Activated CD8-positive, alpha-beta memory T cell treated with anti-CD3 and anti-CD28 coated beads, Interleukin-2, amount 10 ng/mL, durations not matched to agents 7 days and 5 days (primary cell): ENCODE data around the gene KIRREL3. TPM values are rescaled to one million over a fixed set of nuclear protein-coding genes. Genes with fewer than 3 reads are reported as not detected.

ENCODE experiments used
- ATAC-seq: fragments of 150-1000 bp; cut with Tn5 transposase; one replicate; pipeline ENCODE4 v1.10.0; 2021; ENCODE audit warnings: moderate library complexity
- CTCF ChIA-PET: fragments of 350-600 bp; sonication (Branson Sonifier 250); formaldehyde crosslinking; loops from one replicate; lab custom pipeline; 2021; ENCODE audit warnings: antibody characterized with exemption; lab: Charles Lee
- DNase-seq: peaks from one replicate; pipeline ENCODE4 v3.0.0-alpha.2; 2020
- H3K27ac Mint-ChIP-seq: one replicate; pipeline ENCODE4 v1.8.0; 2021; ENCODE audit warnings: mild to moderate bottlenecking, mixed read lengths
- H3K27me3 Mint-ChIP-seq: one replicate; pipeline ENCODE4 v1.8.0; 2021; ENCODE audit warnings: mixed read lengths
- H3K36me3 Mint-ChIP-seq: one replicate; pipeline ENCODE4 v1.8.0; 2021; ENCODE audit warnings: mild to moderate bottlenecking, mixed read lengths
- H3K4me1 Mint-ChIP-seq: one replicate; pipeline ENCODE4 v1.8.0; 2021; ENCODE audit warnings: mixed read lengths
- H3K4me3 Mint-ChIP-seq: one replicate; pipeline ENCODE4 v1.8.0; 2021; ENCODE audit warnings: mild to moderate bottlenecking, moderate library complexity, mixed read lengths
- H3K9me3 Mint-ChIP-seq: one replicate; pipeline ENCODE4 v1.8.0; 2022; ENCODE audit warnings: low read depth, mixed read lengths
- total RNA-seq, 2 experiments: library from RNA; stranded (reverse); gene quantifications; one replicate each; pipeline ENCODE4 v1.2.3, GENCODE V29; 2021

Gene KIRREL3
- total RNA-seq, 2 experiments from 2014 or later = not detected

DNA sequence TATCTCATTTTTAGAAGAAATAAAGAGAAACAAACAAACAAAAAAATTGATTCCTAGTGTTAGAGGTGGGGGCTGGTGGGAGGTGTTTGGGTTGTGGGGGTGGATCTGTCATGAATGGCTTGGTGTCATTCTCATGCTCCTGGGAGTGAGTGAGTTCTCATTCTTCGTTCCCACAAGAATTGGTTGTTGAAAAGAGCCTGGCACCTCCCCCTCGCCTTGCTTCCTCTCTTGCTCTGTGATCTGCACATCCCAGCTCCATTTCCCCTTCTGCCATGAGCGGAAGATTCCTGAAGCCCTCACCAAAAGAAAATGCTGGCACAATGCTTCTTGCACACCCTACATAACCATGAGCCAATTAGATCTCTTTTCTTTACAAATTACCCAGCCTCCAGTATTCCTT, 367.2 kb downstream of the KIRREL3 start:
- ATAC-seq (no peak), DNase-seq (no peak)
- Mint-ChIP-seq H3K4me3 (no peak overlapping the region), H3K4me1 (no peaks in the 10 kb centered on the region), H3K9me3 (no peaks in the 10 kb centered on the region), H3K27me3 (peaks cover 8% of the 10 kb centered on the region), H3K36me3 (no peaks in the 10 kb centered on the region), H3K27ac (no peak overlapping the region)
- CTCF ChIA-PET = no interaction called here

DNA sequence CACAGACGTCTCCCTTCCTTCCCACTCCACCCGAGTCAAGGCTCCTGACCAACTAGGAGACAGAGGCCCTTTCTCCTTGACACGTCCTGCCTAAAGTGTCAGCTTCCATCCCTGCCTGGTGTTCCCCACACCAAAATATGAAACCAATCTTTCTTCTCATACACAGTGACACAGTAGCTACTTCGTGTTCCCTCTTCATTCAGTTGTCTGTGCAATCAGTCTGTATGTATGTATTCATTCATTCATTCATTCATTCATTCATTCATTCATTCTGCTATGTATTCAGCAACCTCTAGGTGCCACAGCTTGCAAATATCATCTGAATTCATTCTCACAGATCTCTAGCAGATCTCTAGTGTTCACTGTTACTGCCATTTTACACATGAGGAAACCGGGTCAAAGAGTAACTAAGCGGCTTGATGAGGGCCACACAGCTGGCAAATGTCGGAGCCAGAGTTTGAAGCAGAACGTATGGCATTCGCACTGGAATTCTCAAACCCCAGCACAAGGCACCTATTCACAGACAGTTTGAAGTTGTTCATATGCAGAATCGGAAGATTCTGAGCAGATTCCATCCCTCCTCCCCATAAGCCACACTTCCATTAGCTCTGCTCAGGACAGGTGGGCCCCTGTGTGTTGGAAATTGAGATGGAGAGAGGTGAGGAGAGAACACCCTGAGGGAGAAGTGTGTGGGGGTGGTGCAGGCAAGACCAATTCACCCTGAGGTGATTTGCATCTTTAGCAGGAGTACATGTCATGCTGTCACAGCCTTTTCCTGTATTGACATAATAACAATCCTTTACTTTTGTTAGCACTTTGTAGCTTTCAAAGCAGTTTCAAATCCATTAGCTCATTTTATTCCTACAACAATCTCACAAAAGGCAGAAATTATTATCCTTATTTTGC, 369.4 kb downstream of the KIRREL3 start:
- no peaks in the 10 kb centered on the region for H3K36me3 Mint-ChIP-seq
- H3K27ac Mint-ChIP-seq = no peak overlapping the region
- DNase-seq (no peak), ATAC-seq (no peak)
- no peak overlapping the region for H3K4me3 Mint-ChIP-seq
- CTCF ChIA-PET = no interaction called here
- H3K27me3 Mint-ChIP-seq = no peaks in the 10 kb centered on the region
- H3K4me1 Mint-ChIP-seq = no peaks in the 10 kb centered on the region
- no peaks in the 10 kb centered on the region for H3K9me3 Mint-ChIP-seq

DNA sequence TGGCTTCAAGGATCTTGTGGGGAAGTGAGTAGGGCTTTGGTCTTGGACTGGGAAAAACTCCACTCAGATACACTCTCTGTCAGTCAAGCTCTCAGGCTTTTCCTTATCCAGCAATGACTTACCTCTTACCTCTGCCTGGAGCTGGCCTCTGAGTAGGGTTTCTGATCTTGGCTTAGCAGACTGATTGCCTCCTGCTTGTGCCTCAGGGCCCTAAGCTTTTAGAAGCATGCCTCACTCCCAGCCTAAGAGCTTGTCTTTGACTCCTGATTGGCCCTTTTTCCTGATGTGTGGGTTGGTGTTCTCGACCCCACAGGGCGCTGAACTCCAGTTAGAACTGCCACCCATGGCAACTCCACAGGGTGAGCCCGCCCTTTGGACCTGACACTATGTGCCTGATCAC, 370.1 kb downstream of the KIRREL3 start:
- no peak overlapping the region for H3K4me3 Mint-ChIP-seq
- no peaks in the 10 kb centered on the region for H3K4me1 Mint-ChIP-seq
- no peak for ATAC-seq
- H3K9me3 Mint-ChIP-seq = no peaks in the 10 kb centered on the region
- CTCF ChIA-PET = no interaction called here
- no peak for DNase-seq
- H3K36me3 Mint-ChIP-seq = no peaks in the 10 kb centered on the region
- H3K27ac Mint-ChIP-seq = no peak overlapping the region
- no peaks in the 10 kb centered on the region for H3K27me3 Mint-ChIP-seq

DNA sequence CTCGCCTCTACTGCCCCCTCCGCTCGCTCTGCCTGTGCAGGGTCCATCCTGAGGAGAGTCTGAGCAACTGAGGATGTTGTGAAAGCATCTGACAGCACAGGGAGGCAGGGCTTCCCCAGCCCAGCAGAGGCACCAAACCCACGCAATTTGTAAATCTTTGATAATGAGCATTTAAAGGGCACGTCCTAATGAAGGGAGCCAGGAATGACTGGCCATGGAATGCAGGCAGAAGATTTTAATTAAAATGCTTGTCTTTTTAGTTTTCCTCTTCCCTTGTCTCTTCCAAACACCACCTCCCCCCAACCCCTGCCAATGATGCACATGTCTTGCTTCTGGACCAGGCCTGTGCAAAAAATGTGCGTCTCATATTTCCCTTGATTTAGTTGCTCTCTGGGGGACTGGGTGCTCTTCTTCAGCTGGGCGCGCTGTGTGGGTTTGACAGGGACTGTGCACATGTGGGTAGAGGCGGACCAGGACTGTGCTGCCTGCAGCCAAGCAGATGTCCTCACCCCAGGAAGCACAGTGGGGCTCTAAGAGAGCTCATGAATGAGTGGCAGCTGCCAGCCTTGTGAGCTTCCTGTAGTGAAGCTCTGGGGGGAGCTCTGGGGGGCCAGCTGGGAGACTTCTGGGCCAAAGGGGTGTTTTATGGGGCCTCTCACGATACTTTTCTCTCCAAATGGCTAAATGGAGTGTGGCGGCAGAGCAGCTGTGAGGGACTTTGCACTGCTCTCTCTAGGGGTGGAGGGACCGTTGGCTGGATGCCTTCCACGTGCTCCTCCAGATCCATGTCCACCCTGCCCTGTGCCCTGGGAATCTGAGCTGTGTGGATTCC, 371.6 kb downstream of the KIRREL3 start:
- no peak for ATAC-seq
- peaks cover 1% of the 10 kb centered on the region for H3K27me3 Mint-ChIP-seq
- no peak overlapping the region for H3K4me3 Mint-ChIP-seq
- no peaks in the 10 kb centered on the region for H3K9me3 Mint-ChIP-seq
- CTCF ChIA-PET = interaction anchor here (0.6 kb wide), 1 partner anchor 10 kb away, joined by 3 read pairs; no protein-coding TSS in a partner anchor
- no peak for DNase-seq
- no peak overlapping the region for H3K27ac Mint-ChIP-seq
- no peaks in the 10 kb centered on the region for H3K36me3 Mint-ChIP-seq
- H3K4me1 Mint-ChIP-seq = no peaks in the 10 kb centered on the region

DNA sequence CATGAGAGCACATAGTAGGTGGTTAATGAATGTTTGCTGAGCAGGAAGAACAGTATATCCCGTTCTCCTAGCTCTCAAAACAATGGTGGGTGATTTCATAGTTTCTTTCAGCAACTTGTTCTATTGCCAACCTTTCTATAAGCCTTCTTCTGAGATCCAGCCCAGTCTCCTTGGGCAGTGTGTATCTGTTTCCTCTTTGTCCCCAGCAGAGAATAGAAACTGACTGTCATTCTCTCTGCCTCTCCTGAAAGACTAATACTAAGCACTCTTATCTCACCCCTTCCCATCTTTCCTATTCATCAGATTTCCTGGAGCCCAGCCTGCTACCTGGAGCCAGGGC, 372.1 kb downstream of the KIRREL3 start:
- no peak for DNase-seq
- Mint-ChIP-seq H3K9me3 (no peaks in the 10 kb centered on the region), H3K27me3 (peaks cover 2% of the 10 kb centered on the region), H3K36me3 (no peaks in the 10 kb centered on the region), H3K27ac (no peak overlapping the region), H3K4me1 (no peaks in the 10 kb centered on the region), H3K4me3 (no peak overlapping the region)
- no peak for ATAC-seq
- CTCF ChIA-PET = no interaction called here

DNA sequence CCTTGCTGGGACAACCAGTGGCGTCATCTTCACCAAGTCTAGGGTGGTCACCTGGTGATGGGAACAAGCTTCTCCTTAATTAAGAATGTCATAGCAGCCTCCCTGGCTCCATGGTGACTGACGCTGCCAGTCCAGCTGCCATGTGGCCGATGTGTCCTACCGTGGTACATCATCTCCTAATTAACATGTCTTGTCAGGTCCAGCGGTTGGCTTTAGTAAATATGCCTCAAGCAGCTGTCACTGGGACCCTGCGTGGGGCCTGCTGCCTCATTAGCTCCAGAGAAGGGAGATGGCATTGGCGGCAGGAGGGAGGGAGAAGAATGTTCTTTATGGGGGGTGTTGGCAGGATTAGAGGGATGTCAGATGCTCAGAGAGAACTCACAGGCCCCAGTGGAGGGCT, 373.1 kb downstream of the KIRREL3 start:
- H3K27me3 Mint-ChIP-seq = peaks cover 2% of the 10 kb centered on the region
- no peaks in the 10 kb centered on the region for H3K9me3 Mint-ChIP-seq
- CTCF ChIA-PET = no interaction called here
- ATAC-seq = no peak
- H3K36me3 Mint-ChIP-seq = no peaks in the 10 kb centered on the region
- no peaks in the 10 kb centered on the region for H3K4me1 Mint-ChIP-seq
- no peak for DNase-seq
- H3K4me3 Mint-ChIP-seq = no peak overlapping the region
- H3K27ac Mint-ChIP-seq = no peak overlapping the region

DNA sequence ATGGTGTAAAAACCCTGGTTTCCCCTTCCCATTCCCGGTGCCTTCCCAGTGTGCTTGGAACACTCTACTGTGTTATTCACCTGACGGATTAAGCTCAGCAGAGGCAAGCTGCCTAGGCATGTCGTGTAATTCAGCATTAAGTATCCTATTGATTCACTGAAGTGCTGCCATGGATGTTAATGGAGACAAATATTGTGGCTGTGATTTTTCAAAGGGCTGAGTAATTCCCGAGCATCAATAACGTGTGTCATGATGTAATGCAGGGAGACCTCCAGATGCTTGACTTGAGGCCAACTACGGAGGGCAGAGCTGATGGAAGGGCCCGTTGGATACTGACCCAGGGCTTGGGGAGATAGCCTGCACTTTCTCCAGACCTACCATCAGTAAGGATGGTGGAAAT, 376.1 kb downstream of the KIRREL3 start:
- Mint-ChIP-seq H3K27me3 (peaks cover 7% of the 10 kb centered on the region), H3K36me3 (no peaks in the 10 kb centered on the region), H3K4me3 (no peak overlapping the region), H3K4me1 (no peaks in the 10 kb centered on the region), H3K9me3 (no peaks in the 10 kb centered on the region), H3K27ac (no peak overlapping the region)
- ATAC-seq (no peak), DNase-seq (no peak)
- CTCF ChIA-PET = no interaction called here

DNA sequence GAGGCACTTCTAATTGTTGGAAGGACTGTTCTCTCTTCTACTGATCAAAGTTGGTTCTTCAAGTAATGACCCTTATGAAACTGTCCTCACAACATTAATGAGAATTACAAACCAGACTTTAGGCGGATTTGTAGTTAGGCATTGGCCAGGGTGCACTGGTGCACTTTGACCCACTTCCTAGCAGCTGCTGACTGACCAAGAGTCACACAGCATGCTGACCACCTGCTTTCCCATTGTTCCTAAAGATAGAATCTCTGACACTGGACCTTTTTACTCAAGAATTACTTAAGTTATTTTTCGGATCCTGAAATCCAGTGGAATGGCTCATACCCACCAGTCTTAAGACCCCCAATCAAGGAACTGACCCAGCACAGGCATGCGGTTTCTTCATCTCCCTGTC, 381.1 kb downstream of the KIRREL3 start:
- DNase-seq = no peak
- Mint-ChIP-seq H3K9me3 (no peaks in the 10 kb centered on the region), H3K27ac (no peak overlapping the region), H3K4me1 (no peaks in the 10 kb centered on the region), H3K27me3 (peaks cover 7% of the 10 kb centered on the region), H3K36me3 (no peaks in the 10 kb centered on the region), H3K4me3 (no peak overlapping the region)
- CTCF ChIA-PET = no interaction called here
- no peak for ATAC-seq

DNA sequence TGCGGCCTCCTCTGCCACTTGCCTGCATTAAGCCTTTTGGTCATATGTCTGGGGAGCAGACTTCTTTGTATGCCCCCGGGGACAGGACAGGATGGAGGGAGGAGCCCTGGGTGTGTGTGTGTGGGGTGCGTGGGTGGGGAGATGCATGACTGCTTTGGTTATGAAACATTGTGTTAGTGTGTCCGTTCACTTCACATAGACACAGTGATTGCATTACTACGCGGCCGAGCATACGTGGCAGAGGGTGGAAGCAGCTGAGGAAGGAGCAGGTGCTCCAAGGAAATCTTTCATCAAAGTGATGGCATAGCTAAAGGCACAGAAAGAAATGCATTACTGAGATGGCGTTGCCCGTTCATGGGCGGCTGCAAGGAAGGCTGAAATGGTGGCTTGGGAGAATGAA, 384.7 kb downstream of the KIRREL3 start:
- DNase-seq = no peak
- no peaks in the 10 kb centered on the region for H3K9me3 Mint-ChIP-seq
- H3K27ac Mint-ChIP-seq = no peak overlapping the region
- CTCF ChIA-PET = no interaction called here
- ATAC-seq = no peak
- no peak overlapping the region for H3K4me3 Mint-ChIP-seq
- H3K36me3 Mint-ChIP-seq = no peaks in the 10 kb centered on the region
- H3K27me3 Mint-ChIP-seq = no peaks in the 10 kb centered on the region
- no peaks in the 10 kb centered on the region for H3K4me1 Mint-ChIP-seq

DNA sequence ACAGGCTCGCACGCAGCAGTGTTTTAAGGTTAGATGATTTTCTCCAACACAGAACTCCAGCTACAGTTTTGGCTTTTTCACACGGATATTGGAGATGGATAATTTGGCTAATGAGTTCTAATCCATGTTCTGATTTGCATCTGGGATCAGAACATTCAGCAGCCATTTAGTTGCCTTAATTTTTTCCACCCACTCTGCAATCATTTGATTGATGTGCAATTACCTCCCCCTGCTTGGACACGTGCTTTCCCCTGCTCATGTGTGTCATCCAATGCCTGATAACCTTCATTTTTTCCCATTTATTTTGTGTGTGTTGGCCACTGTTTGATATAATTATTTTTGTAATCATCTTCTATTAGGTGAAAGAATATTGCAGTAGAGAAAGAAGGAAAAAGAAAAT, 387.3 kb downstream of the KIRREL3 start:
- no peaks in the 10 kb centered on the region for H3K27me3 Mint-ChIP-seq
- no peaks in the 10 kb centered on the region for H3K36me3 Mint-ChIP-seq
- H3K9me3 Mint-ChIP-seq = no peaks in the 10 kb centered on the region
- CTCF ChIA-PET = no interaction called here
- DNase-seq (no peak), ATAC-seq (no peak)
- no peak overlapping the region for H3K27ac Mint-ChIP-seq
- no peak overlapping the region for H3K4me3 Mint-ChIP-seq
- H3K4me1 Mint-ChIP-seq = no peaks in the 10 kb centered on the region

DNA sequence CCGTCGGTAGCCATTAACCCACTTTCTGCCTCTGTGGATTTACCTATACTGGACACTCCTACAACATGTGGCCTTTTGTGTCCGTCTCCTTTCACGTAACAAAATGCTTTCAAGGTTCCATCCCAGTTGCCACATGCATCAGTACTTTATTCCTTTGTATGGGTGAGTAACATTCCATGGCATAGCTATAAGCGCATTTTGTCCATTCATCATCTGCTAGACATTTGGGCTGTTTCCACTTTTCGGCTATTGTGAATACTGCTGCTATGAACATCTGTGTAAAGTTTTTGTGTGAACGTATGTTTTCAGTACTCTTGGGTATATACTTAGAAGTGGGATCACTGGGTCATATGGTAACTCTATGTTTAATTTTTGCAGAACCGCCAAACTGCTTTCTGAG, 387.9 kb downstream of the KIRREL3 start:
- Mint-ChIP-seq H3K27me3 (no peaks in the 10 kb centered on the region), H3K4me1 (no peaks in the 10 kb centered on the region), H3K4me3 (no peak overlapping the region), H3K27ac (no peak overlapping the region), H3K36me3 (no peaks in the 10 kb centered on the region), H3K9me3 (no peaks in the 10 kb centered on the region)
- CTCF ChIA-PET = no interaction called here
- ATAC-seq = no peak
- DNase-seq = no peak

DNA sequence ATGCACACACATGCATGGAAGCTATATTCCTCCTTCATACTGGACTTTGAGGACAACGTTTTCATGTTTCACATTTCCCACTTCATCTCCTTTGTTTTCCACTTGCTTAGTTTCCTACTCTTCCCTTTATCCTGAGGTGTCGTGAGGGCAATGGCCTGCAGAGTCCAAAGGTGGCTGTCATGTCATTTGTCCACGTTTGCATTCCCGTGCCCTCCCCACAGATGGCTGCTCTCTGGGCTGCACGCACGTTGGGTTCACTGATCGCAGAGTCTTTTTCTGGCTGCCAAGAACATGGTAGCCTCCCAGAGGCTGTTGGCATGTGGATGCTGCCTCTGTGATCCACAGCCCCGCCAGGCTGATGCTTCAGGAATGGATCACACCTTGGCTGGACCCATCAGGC, 389.1 kb downstream of the KIRREL3 start:
- Mint-ChIP-seq H3K27ac (no peak overlapping the region), H3K27me3 (peaks cover 2% of the 10 kb centered on the region), H3K4me3 (no peak overlapping the region), H3K4me1 (no peaks in the 10 kb centered on the region), H3K36me3 (no peaks in the 10 kb centered on the region), H3K9me3 (no peaks in the 10 kb centered on the region)
- CTCF ChIA-PET = no interaction called here
- no peak for ATAC-seq
- DNase-seq = no peak

DNA sequence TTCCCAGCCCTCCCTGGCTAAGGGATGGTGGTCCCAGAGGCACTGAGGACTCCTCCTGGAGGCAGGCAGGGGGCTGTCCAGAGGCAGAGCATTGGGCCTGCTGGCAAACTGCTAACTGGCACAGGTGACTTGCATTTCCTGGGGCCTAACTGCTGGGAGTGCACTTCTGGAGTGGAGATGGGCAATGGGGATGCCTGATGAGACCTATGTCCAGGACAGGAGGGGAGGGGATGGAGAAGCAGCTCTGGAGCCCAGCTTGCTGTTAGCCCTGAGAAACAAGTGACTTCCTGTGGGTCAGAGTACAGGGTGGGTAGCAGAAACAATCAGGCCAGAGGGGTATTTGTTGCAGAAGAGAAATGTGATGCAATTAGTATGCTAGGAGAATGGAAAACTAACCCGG, 391.9 kb downstream of the KIRREL3 start:
- no peaks in the 10 kb centered on the region for H3K4me1 Mint-ChIP-seq
- peaks cover 2% of the 10 kb centered on the region for H3K27me3 Mint-ChIP-seq
- DNase-seq (no peak), ATAC-seq (no peak)
- CTCF ChIA-PET = no interaction called here
- no peaks in the 10 kb centered on the region for H3K9me3 Mint-ChIP-seq
- no peak overlapping the region for H3K27ac Mint-ChIP-seq
- H3K4me3 Mint-ChIP-seq = no peak overlapping the region
- no peaks in the 10 kb centered on the region for H3K36me3 Mint-ChIP-seq
